GM19099 (cell line): ENCODE data around the gene DNAJB8.

Experiments
- POLR2A ChIP-seq: IDR thresholded peaks from 3 replicates; pipeline ENCODE4 v1.6.1; 2011; ENCODE audit warnings: low read depth; ENCODE audit not compliant: insufficient read length; ENCODE audit errors: extremely low read depth

Gene DNAJB8

DNA sequence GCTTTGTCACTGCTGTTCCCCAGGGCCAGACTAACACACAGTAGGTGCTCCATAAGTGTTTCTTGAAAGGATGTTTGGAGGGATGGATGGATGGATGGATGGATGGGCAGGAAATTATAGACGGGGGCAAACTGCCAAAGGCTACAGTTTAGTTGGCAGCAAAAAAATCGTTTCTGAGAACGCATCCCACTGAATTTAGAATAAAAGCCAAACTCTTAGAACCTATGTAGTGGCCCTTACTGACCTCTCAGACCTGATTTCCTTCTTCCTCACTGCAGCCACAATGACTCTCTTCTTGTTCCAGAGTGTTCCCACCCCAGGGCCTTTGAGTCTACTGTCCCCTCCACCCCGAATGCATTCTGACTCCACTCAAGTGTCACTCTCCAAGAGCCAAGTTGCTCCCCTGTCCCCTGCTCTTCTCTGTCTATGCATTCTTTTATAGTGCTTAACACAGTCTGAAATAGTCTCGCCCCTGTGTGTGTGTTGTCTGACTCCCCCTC is 31.5 kb upstream of the DNAJB8 start:
- no peak for TF ChIP-seq POLR2A

DNA sequence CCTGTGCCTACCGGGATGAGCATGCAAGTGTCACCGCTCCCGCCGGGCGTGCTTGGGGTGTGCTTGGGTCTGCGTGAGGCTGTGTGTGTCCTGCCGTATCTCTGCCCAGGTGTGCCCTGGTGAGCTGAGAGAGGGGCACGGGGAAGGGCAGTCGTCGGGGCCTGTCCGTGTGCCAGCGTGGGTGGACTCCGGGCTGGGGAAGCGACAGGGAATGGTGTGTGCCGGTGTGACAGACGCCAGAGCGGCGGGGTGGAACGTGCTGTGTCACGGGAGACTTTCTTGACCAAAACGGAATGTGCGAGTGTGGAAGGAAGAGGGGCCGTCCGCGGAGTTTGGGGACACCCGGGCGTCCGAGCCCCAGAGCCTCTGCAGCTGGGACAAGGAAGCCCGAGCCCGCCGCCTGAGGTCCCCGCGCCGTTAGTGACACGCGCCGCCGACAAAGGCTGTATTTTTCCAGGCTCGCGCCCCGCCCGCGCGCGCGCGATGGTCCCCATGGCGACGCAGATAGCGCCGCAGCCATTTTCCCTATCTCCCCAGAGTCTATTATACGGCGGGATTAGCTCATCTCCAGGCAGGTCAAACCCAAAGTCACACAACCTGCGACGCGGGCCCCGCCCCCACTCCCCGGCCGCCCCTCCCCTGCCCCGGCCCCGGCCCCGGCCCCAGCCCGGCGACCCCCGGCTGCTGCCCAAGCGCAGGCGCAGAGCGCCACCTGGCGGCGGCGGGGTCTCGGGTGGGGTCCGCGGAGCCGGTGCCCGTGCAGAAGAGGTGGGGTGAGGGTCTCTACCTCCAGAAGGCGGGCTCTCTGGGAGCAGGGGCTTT is 30.8 kb upstream of the DNAJB8 start:
- TF ChIP-seq POLR2A, result no peak

DNA sequence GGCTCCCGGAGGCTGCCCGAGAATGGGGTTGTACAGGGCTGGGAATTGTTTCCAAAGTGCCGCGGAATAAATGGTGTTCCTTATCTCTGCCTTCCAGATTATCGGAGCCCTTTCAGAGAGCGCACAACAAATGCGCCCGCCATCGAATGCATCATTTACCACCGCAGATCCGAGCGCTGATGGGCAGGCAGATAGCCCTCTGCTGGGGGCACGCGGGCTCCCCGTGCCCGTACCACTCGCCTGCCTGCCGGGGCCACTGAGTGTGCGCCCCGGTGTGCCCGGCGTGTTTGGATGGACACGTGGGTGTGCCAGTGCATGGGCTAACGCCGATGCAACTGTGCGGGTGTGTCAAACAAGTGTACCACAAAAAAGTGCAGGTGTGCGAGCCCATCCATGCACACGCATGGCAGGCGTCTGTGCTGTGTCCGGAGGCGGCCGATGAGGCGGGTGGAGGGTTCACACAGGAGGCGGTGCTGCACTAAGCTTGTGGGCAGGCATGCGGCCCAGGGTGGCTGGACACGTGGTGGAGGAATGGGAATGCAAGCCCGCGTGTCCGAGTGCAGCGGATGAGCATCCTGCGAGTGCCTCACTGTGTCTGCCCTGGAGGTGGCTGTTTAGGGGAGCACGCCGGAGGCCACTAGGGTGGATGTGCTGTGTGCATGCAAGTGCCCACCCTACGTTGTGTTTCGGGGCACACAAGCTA is 30.1 kb upstream of the DNAJB8 start:
- no peak for TF ChIP-seq POLR2A

DNA sequence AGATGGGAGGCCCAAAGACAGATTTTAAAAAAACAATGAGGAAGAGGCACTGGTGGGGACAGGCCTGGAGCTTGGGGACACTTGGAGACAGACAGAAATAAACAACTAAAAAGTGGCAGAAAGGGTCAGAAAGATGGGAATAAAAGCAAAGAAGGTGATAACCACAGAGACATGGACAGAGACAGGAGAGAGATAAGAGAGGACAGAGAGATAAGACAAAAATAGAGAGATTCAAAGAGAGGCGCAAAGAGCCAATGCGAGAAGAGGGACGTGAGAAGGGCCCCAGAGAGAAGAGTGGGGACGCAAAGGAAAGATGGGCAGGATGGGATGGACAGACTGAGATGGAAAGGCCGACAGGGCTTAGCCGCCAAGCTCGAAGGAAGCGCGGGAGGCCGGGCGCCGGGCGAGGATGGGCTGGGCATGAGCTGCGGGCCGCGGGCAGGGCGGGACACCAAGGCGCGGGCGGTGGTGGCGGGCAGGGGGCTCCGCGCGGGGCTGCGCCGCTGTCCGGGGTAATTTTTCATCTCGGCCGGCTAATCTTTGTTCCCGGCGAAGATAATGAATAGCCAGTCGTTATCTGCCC is 29.4 kb upstream of the DNAJB8 start:
- TF ChIP-seq POLR2A, result no peak

DNA sequence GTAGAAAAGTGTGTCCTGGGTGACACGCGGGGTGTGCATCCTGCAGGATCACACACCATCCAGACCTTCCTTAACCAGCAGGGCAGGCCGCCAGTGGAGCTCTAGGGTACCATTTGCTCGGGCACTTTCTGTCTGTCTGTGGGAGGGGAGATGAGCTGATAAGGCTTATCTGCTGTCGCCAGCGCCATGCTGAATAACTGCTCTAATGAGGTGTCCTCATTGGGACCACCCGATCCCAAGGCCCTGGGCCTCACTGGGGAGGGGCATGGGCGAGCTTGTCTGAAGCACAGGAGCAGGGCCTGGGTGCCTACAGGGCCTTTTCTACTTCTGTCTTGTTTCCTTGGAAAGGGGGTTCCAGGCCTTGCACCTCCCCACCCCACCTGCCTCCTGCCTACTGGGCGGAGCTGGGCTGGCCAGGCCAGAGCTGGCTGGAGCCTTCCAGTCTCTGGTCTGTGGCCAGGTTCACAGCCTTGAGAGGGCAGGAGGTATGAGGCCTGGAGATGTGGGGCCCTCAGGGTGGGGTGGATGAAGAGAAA is 28.8 kb upstream of the DNAJB8 start:
- TF ChIP-seq POLR2A, result no peak

DNA sequence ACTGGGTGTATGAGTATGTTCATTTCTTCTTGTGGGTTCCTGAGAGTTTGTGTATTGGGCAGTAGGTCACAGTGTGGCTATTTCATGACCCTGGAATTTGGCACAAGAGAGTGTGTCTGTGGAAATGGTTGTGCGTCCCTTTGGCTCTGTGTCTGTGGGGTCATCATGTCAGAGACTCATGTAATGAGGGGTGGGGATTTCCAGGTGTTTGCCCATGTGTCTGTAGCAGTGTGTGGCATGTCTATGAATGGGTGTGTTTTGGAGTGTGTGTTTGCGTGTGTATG is 27.6 kb upstream of the DNAJB8 start:
- TF ChIP-seq POLR2A, result no peak

DNA sequence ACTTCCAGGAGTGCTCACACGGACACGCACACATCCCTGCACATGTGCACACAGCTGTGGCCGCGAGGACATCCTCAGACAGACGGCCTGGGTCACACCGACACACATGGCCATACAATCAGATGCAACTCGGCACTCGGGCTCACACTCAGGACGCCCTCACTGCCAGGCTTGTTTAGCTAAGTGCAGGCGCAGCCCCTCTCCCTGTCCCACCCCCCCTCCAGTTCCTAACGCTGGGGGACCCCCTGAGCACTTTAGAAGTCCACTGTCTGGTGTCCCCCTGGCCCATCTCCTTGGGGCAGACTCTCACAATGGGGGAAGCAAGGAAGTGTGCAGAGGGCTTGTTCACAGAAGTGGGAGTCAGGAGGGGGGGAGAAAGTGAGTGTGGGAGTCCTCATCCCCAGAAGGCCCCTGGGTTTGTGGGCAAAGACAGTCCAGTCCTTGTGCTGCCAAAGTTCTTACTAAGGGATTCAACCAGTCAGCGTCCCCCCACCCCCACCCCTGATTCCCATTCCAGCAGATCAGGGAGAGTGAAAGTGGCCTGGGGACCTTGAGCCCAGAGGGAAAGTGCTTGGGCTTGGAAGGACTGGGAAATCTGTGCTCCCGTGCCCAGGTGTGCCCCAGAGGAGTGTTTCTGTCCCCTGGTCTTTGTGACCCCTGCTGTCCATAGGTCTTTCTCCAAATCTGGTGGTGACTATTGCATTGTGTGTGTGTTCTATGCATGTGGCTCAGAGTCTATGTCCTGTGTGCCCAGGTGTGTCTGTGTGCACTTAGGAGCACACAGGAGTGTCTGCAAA is 27.1 kb upstream of the DNAJB8 start:
- no peak for TF ChIP-seq POLR2A

DNA sequence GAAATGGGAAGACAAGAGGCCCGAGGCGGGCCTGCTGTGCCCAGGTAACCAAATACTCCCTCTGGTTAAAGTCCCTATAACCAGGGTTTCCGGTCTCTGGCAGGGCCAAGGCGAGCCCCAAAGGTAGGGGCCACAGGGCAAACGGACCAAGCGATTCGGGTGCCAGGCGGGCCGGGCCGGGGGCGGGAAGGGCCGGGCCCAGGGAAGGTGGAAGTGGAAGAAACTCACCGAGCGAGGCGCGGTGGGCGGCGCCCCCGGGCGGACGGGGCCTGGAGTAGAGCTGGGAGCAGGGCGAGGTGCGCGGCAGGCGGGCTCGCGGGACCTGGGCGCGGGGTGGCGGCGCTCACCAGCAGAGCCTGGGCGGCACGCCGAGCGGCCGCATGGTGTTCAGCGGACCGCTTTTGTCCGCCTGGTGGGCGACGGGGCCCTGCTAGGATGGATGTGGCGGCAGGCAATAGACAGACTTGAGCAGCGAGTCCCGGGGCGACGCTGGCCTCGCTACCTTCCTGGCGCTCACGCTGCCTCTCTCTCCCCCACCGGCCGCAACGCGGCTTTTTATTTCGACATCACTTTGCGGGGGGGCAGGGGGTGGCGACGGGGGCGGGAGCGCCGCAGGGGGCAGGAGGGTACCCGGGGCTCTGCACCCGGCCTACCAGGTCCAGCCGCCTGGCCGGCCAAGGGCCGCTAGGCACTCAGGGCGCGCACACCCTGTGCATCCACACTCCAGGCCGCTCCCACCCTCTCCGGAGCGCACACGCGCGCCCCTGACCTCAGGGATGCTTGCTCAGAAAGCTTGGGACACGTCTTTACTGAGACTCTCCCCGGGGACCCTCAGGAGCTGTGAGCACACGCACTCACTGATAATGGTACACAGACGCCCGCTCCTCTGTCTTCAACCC is 26.2 kb upstream of the DNAJB8 start, which contains the start of gene GATA2:
Gene GATA2, minus strand, starts transcription at position 531 of the 899 bp plus-strand sequence. CDS start 6,170 bp downstream, outside the sequence.
- TF ChIP-seq POLR2A, result no peak

DNA sequence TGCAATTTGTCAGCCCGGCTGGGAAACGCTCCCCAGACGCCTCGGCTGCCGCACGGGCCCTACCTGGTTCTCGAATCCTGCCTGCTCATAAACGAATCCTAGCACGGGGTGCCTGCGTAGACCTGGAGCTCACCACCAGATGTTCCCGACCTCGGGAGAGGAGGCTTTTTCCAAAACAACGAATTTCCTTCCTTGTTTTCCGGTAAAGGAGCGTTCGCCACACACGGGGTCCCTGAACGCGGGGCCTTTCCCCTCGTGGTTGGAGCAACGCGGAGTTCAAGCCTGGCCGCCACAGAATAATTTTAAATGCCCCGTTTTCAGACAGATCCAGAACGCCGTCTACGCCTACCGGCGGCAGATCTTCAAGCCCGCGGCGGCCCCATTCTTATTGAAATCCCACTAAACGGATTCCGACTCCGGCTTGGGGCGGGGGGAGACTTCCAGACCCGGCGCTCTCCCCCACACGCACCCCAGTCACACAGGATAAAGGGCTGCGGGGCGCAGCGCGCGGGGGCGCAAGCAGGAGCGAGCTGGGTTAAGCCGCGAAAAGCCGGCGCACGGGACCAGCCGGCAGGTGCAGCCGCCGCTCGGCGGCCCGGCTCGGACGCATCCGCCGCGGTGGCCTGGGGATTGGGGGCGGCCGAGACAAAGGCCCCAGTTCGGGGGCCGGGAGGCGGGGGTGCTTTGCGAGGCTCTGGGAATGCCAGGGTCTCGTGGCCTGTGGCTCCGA is 25.4 kb upstream of the DNAJB8 start:
- TF ChIP-seq POLR2A, result no peak

DNA sequence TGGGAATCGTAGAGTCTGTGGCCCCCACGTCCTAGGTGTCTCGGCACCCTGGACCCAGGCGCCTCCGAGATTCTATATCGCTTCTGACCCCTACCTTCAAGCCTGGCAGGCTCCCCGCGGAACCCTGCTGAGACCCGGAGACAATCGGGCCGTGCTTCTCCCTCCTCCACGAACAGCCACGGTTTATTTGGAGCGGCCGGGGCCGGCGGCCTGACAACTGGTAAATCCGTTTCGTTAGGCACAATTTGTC is 24.9 kb upstream of the DNAJB8 start:
- no peak for TF ChIP-seq POLR2A

DNA sequence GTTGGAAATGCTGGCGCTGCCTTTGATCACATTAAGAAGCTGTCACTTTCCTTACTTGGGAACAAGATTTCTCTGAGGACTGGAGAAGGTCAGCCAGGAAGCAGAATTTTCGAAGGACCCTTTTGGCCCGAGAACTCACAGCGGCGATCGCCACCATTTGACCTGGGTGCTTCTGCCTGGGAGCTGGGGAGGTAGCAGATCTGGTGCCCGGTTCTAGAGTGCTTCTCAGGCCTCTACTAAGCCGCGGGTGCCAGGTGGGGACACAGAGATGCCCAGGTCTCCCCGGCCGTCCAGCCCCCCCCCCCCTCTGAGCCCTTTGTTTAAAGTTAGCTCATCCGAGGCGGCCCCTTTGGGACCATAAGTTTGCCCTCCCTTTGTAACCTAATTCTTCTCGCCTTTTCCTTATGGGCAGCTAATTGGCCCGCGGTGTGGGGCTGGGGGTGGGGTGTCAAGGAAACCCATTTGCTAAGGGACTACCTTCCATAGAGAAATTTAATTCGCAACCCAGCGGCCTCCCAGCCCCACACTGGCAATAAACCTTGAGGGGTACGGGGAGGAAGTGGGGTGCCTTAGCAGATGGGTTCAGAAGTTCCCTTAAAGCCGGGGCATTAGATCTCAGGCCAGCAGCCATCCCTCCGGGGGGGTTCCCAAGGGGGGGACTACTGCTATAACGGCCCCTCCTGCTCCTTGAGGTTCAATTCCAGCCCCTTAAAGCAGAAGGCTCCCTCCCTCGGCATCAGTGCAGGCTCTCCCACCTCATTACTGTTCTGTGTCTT is 24.4 kb upstream of the DNAJB8 start:
- TF ChIP-seq POLR2A, result no peak

DNA sequence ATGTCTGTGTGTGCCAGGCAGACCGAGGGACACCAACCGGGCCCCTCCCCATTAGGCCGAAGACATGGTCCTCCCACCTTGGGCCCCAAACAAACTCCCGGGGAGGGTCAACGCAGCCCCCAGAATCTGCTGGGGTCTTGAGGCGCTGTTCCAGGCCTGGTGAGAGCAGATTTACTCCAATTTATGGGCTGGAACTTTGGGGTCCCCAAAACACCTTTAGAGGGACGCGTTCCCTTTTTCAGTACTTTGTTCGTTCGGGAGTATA is 23.9 kb upstream of the DNAJB8 start:
- TF ChIP-seq POLR2A, result no peak
